Stomach (tissue), 4 donors: ENCODE results near the gene CELF5.

Experiments used
- CTCF ChIP-seq, 7 experiments: fragments of 450-650 bp in 4 of 7; fragments of 200-600 bp in 3 of 7; sonication (generic) in 3 of 7; IDR thresholded peaks; one replicate each; pipeline ENCODE4 v1.5.1; 2016 to 2019; ENCODE audit warnings: antibody characterized with exemption in 7 of 7, control low read depth in 2 of 7, mild to moderate bottlenecking in 1 of 7
- POLR2A ChIP-seq, 4 donors: fragments of 450-650 bp; IDR thresholded peaks; one replicate each; pipeline ENCODE4 v1.6.1; 2016; ENCODE audit warnings: antibody characterized with exemption in 4 of 4, control low read depth in 2 of 4, mild to moderate bottlenecking in 1 of 4, moderate library complexity in 1 of 4

DNA sequence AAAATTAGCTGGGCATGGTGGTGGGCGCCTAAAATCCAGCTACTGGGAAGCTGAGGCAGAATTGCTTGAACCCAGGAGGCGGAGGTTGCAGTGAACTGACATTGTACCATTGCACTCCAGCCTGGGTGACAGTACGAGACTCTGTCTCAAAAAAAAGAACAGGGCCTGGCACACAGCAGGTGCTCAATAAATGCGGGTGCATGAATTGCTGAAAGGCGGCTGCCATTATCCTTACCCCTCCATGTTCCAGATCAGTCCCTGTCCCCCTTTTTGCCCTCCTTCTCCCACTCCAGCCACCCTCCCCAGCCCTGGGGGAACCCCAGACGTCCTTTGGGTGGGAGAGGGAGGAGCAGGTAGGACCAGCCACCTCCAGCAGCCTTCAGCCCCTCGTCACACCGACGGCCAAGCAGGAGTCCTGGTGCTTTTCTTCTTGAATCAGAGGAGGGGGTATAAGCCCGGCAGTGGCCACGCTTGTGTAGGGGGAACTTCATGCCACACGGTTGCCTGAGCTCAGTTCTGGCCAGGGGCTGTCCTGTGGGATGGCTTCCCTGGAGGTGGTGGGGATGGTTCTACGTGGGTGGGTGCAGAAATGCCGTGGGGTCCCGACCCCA, 121.5 kb downstream of the CELF5 start:
- TF ChIP-seq CTCF (IDR thresholded peaks at IDR 0.05) (no peak), POLR2A (IDR thresholded peaks at IDR 0.05) (no peak)
